Parathyroid adenoma (tissue), 2 donors: ENCODE measurements around the gene BCL2A1.

Experiments used
- H2AFZ ChIP-seq: fragments of 300-600 bp; sonication (generic); one replicate; pipeline ENCODE4 v1.7.0; 2017; ENCODE audit warnings: antibody characterized with exemption, mild to moderate bottlenecking
- H3K27ac ChIP-seq: fragments of 300-600 bp; sonication (generic); one replicate; pipeline ENCODE4 v1.7.0; 2017
- H3K27me3 ChIP-seq: fragments of 300-600 bp; sonication (generic); one replicate; pipeline ENCODE4 v1.7.0; 2017; ENCODE audit warnings: low read length; ENCODE audit not compliant: control insufficient read depth, insufficient read depth
- H3K36me3 ChIP-seq: fragments of 300-600 bp; sonication (generic); one replicate; pipeline ENCODE4 v1.7.0; 2017; ENCODE audit warnings: low read length; ENCODE audit not compliant: control insufficient read depth, insufficient read depth
- H3K4me1 ChIP-seq: fragments of 300-600 bp; sonication (generic); one replicate; pipeline ENCODE4 v1.7.0; 2017; ENCODE audit warnings: control low read depth
- H3K4me2 ChIP-seq: fragments of 300-600 bp; sonication (generic); one replicate; pipeline ENCODE4 v1.7.0; 2017; ENCODE audit warnings: low read length
- H3K4me3 ChIP-seq: fragments of 300-600 bp; sonication (generic); one replicate; pipeline ENCODE4 v1.7.0; 2017; ENCODE audit warnings: low read depth, low read length
- H3K79me2 ChIP-seq: fragments of 300-600 bp; sonication (generic); one replicate; pipeline ENCODE4 v1.7.0; 2017; ENCODE audit warnings: control low read depth
- H3K9ac ChIP-seq: fragments of 300-600 bp; sonication (generic); one replicate; pipeline ENCODE4 v1.7.0; 2017; ENCODE audit warnings: mild to moderate bottlenecking
- H3K9me3 ChIP-seq: fragments of 300-600 bp; sonication (generic); one replicate; pipeline ENCODE4 v1.7.0; 2017; ENCODE audit warnings: low read length; ENCODE audit not compliant: control insufficient read depth
- CTCF ChIP-seq: fragments of 300-600 bp; sonication (generic); IDR thresholded peaks from one replicate; pipeline ENCODE4 v1.7.0; 2017; ENCODE audit warnings: antibody characterized with exemption, mild to moderate bottlenecking
- donor health status: primary hyperparathyroidism.

The BCL2A1 gene

GRCh38 chr15:79962178-79962577 is 8.8 kb downstream of the BCL2A1 start:
- H3K4me2 ChIP-seq: no peak overlapping the region
- H3K4me3 ChIP-seq: no peak overlapping the region
- TF ChIP-seq CTCF: no peak
- H3K9me3 ChIP-seq: no peaks in the 10 kb centered on the region
- no peaks in the 10 kb centered on the region for H3K79me2 ChIP-seq
- no peaks in the 10 kb centered on the region for H3K4me1 ChIP-seq
- H3K36me3 ChIP-seq: no peaks in the 10 kb centered on the region
- H3K9ac ChIP-seq: no peak overlapping the region
- no peaks in the 10 kb centered on the region for H3K27me3 ChIP-seq
- H3K27ac ChIP-seq: no peak overlapping the region
- no peak overlapping the region for H2AFZ ChIP-seq

GRCh38 chr15:79960502-79961212 is 10.3 kb downstream of the BCL2A1 start:
- H3K27ac ChIP-seq: no peak overlapping the region
- no peak overlapping the region for H3K4me3 ChIP-seq
- no peaks in the 10 kb centered on the region for H3K79me2 ChIP-seq
- TF ChIP-seq CTCF: no peak
- no peak overlapping the region for H3K4me2 ChIP-seq
- H3K4me1 ChIP-seq: no peaks in the 10 kb centered on the region
- H3K27me3 ChIP-seq: no peaks in the 10 kb centered on the region
- no peaks in the 10 kb centered on the region for H3K9me3 ChIP-seq
- H3K9ac ChIP-seq: no peak overlapping the region
- H2AFZ ChIP-seq: no peak overlapping the region
- H3K36me3 ChIP-seq: no peaks in the 10 kb centered on the region

GRCh38 chr15:79957741-79958140 is 13.3 kb downstream of the BCL2A1 start:
- H3K79me2 ChIP-seq: no peaks in the 10 kb centered on the region
- no peak overlapping the region for H3K27ac ChIP-seq
- TF ChIP-seq CTCF: no peak
- H3K36me3 ChIP-seq: no peaks in the 10 kb centered on the region
- no peaks in the 10 kb centered on the region for H3K9me3 ChIP-seq
- H3K9ac ChIP-seq: no peak overlapping the region
- no peak overlapping the region for H3K4me2 ChIP-seq
- no peaks in the 10 kb centered on the region for H3K4me1 ChIP-seq
- no peak overlapping the region for H3K4me3 ChIP-seq
- H3K27me3 ChIP-seq: no peaks in the 10 kb centered on the region
- H2AFZ ChIP-seq: no peak overlapping the region

GRCh38 chr15:79956354-79956939 is 14.5 kb downstream of the BCL2A1 start:
- Histone ChIP-seq H3K79me2 (no peaks in the 10 kb centered on the region), H3K36me3 (no peaks in the 10 kb centered on the region), H3K9me3 (no peaks in the 10 kb centered on the region), H3K9ac (no peak overlapping the region), H3K4me3 (no peak overlapping the region), H3K27me3 (no peaks in the 10 kb centered on the region), H3K4me1 (no peaks in the 10 kb centered on the region), H3K4me2 (no peak overlapping the region), H3K27ac (no peak overlapping the region), H2AFZ (no peak overlapping the region)
- no peak for TF ChIP-seq CTCF

- H3K4me1 ChIP-seq: no peaks in the 10 kb centered on the region
- H3K79me2 ChIP-seq: no peaks in the 10 kb centered on the region
- no peak overlapping the region for H3K4me3 ChIP-seq
- H3K4me2 ChIP-seq: no peak overlapping the region
- no peaks in the 10 kb centered on the region for H3K9me3 ChIP-seq
- H3K9ac ChIP-seq: no peak overlapping the region
- H3K27ac ChIP-seq: no peak overlapping the region
- H3K36me3 ChIP-seq: no peaks in the 10 kb centered on the region
- H2AFZ ChIP-seq: no peak overlapping the region
- no peak for TF ChIP-seq CTCF
- no peaks in the 10 kb centered on the region for H3K27me3 ChIP-seq
Observed at GRCh38 chr15:79954661-79955060, 16.3 kb downstream of the BCL2A1 start.
